H1 (cell line): ENCODE data around the gene STXBP5L. TPM values are rescaled to one million over a fixed set of nuclear protein-coding genes. Genes with fewer than 3 reads are reported as not detected.

Experiments used
- CTCF ChIA-PET: fragments of 300-600 bp; sonication (Branson Sonifier 250); formaldehyde crosslinking; loops from one replicate; lab custom pipeline; 2021; ENCODE audit not compliant: partially characterized antibody; lab: Charles Lee
- POLR2A ChIA-PET: fragments of 300-600 bp; sonication (Branson Sonifier 250); formaldehyde crosslinking; loops from one replicate; lab custom pipeline; 2021; ENCODE audit warnings: inconsistent platforms; ENCODE audit not compliant: partially characterized antibody; lab: Charles Lee
- DNase-seq, 2 experiments: peaks; one replicate each; pipeline versions ENCODE4 v3.0.0 to v3.0.0-alpha.2; 2010 to 2022; ENCODE audit warnings: low spot score in 2 of 2, low read depth in 1 of 2, mixed read lengths in 1 of 2
- FAIRE-seq: peaks from 2 replicates; lab custom pipeline; 2011; peaks lifted over from hg19 to GRCh38; lab: Jason Lieb, UNC
- H2AFZ ChIP-seq: 2 replicates; pipeline ENCODE4 v1.8.1; 2012; ENCODE audit warnings: low read length, inconsistent platforms
- H2AK5ac ChIP-seq: 2 replicates; pipeline ENCODE4 v1.6.1; 2013; ENCODE audit warnings: low read depth, low read length
- H2BK120ac ChIP-seq: replicated peaks from 2 replicates; pipeline ENCODE3; 2013; ENCODE audit warnings: low read depth, low read length, inconsistent platforms
- H2BK12ac ChIP-seq: 2 replicates; pipeline ENCODE4 v1.6.1; 2013; ENCODE audit warnings: low read depth, low read length
- H2BK15ac ChIP-seq: 2 replicates; pipeline ENCODE4 v1.6.1; 2013; ENCODE audit warnings: low read length
- H2BK20ac ChIP-seq: 2 replicates; pipeline ENCODE4 v1.6.1; 2013; ENCODE audit warnings: low read length
- H2BK5ac ChIP-seq: 2 replicates; pipeline ENCODE4 v1.6.1; 2013; ENCODE audit warnings: low read depth, low read length
- H3K14ac ChIP-seq: 2 replicates; pipeline ENCODE4 v1.6.1; 2013; ENCODE audit warnings: inconsistent platforms; ENCODE audit not compliant: insufficient read length
- H3K18ac ChIP-seq: 2 replicates; pipeline ENCODE4 v1.6.1; 2013; ENCODE audit warnings: low read length; ENCODE audit errors: extremely low read depth
- H3K23ac ChIP-seq: 2 replicates; pipeline ENCODE4 v1.6.1; 2013; ENCODE audit warnings: inconsistent platforms; ENCODE audit not compliant: insufficient read length
- H3K23me2 ChIP-seq: 2 replicates; pipeline ENCODE4 v1.6.1; 2013; ENCODE audit warnings: low read depth, low read length
- H3K27ac ChIP-seq: 2 replicates; pipeline ENCODE4 v1.6.1; 2011; ENCODE audit warnings: low read depth, low read length, inconsistent platforms
- H3K27me3 ChIP-seq, 4 experiments: replicated peaks in 1 of 4; 1 replicate in 1 of 4; 2 replicates in 3 of 4; pipeline versions ENCODE4 v1.6.1 to v1.8.1; 2011 to 2013; ENCODE audit warnings: low read length in 3 of 4, mild to moderate bottlenecking in 3 of 4, inconsistent platforms in 2 of 4, mixed read lengths in 2 of 4, moderate library complexity in 1 of 4; ENCODE audit not compliant: control insufficient read depth in 3 of 4, insufficient read depth in 3 of 4; ENCODE audit errors: extremely low read depth in 1 of 4
- H3K36me3 ChIP-seq, 4 experiments: 2 replicates each; pipeline versions ENCODE4 v1.6.1 to v1.8.1; 2011 to 2013; ENCODE audit warnings: mild to moderate bottlenecking in 4 of 4, low read length in 3 of 4, moderate library complexity in 2 of 4, control low read depth in 1 of 4, inconsistent platforms in 1 of 4; ENCODE audit not compliant: insufficient read depth in 4 of 4, control insufficient read depth in 2 of 4
- H3K4ac ChIP-seq: replicated peaks from 2 replicates; pipeline ENCODE3; 2013; ENCODE audit warnings: low read length, low read depth, mixed read lengths, inconsistent platforms; ENCODE audit not compliant: insufficient read length
- H3K4me1 ChIP-seq, 4 experiments: replicated peaks in 1 of 4; 1 replicate in 1 of 4; 2 replicates in 3 of 4; pipeline versions ENCODE4 v1.6.1 to v1.8.1; 2011 to 2013; ENCODE audit warnings: low read length in 3 of 4, inconsistent platforms in 2 of 4, mixed read lengths in 1 of 4; ENCODE audit not compliant: insufficient read depth in 4 of 4, control insufficient read depth in 3 of 4
- H3K4me2 ChIP-seq, 2 experiments: 2 replicates each; pipeline versions ENCODE4 v1.6.1 to v1.8.1; 2011 to 2013; ENCODE audit warnings: low read depth in 2 of 2, low read length in 2 of 2, control low read depth in 1 of 2, inconsistent platforms in 1 of 2, mild to moderate bottlenecking in 1 of 2; ENCODE audit not compliant: insufficient read depth in 1 of 2
- H3K4me3 ChIP-seq, 4 experiments: fragments of 200-600, 300-600 bp in 1 of 4; sonication (generic), shearing (Covaris generic), sonication (Bioruptor Twin) in 1 of 4; 2 replicates each; pipeline versions ENCODE4 v1.5.1 to v1.8.1; 2011 to 2016; ENCODE audit warnings: low read length in 4 of 4, low read depth in 3 of 4, control low read depth in 2 of 4, inconsistent platforms in 2 of 4, mild to moderate bottlenecking in 2 of 4, mixed read lengths in 1 of 4, moderate library complexity in 1 of 4; ENCODE audit not compliant: insufficient read depth in 2 of 4; ENCODE audit errors: extremely low read depth in 1 of 4
- H3K56ac ChIP-seq: replicated peaks from 2 replicates; pipeline ENCODE3; 2013; ENCODE audit warnings: low read depth, mild to moderate bottlenecking, mixed read lengths, low read length, inconsistent platforms; ENCODE audit not compliant: insufficient read length
- H3K79me1 ChIP-seq: 2 replicates; pipeline ENCODE4 v1.6.1; 2013; ENCODE audit warnings: low read depth, low read length, control low read depth
- H3K79me2 ChIP-seq, 2 experiments: 2 replicates each; pipeline versions ENCODE4 v1.6.1 to v1.8.1; 2012 to 2013; ENCODE audit warnings: low read length in 2 of 2, mild to moderate bottlenecking in 2 of 2, inconsistent platforms in 1 of 2; ENCODE audit not compliant: insufficient read depth in 2 of 2, control insufficient read depth in 1 of 2
- H3K9ac ChIP-seq, 4 experiments: replicated peaks in 1 of 4; 1 replicate in 1 of 4; 2 replicates in 3 of 4; pipeline versions ENCODE4 v1.6.1 to v1.8.1; 2011 to 2013; ENCODE audit warnings: low read depth in 3 of 4, low read length in 3 of 4, control low read depth in 2 of 4, mild to moderate bottlenecking in 2 of 4, moderate library complexity in 2 of 4, inconsistent platforms in 1 of 4; ENCODE audit errors: extremely low read depth in 1 of 4
- H3K9me3 ChIP-seq, 2 experiments: 2 replicates each; pipeline versions ENCODE4 v1.6.1 to v1.8.1; 2012 to 2013; ENCODE audit warnings: mild to moderate bottlenecking in 2 of 2, moderate library complexity in 2 of 2, control low read depth in 1 of 2, inconsistent platforms in 1 of 2, low read depth in 1 of 2, low read length in 1 of 2, mixed read lengths in 1 of 2; ENCODE audit not compliant: insufficient read depth in 2 of 2
- H4K20me1 ChIP-seq, 2 experiments: replicated peaks in 1 of 2; 2 replicates each; pipeline versions ENCODE3 to v1.8.1; 2011 to 2013; ENCODE audit warnings: inconsistent platforms in 2 of 2, low read length in 2 of 2, mild to moderate bottlenecking in 1 of 2; ENCODE audit not compliant: insufficient read depth in 2 of 2, control insufficient read depth in 1 of 2
- H4K5ac ChIP-seq: 2 replicates; pipeline ENCODE4 v1.6.1; 2013; ENCODE audit warnings: low read length, low read depth, mixed read lengths, inconsistent platforms; ENCODE audit not compliant: insufficient read length
- H4K8ac ChIP-seq: 2 replicates; pipeline ENCODE4 v1.8.0; 2013; ENCODE audit warnings: mild to moderate bottlenecking, moderate library complexity, low read length, inconsistent platforms; ENCODE audit not compliant: insufficient read depth; ENCODE audit errors: extremely low read depth
- H4K91ac ChIP-seq: replicated peaks from 2 replicates; pipeline ENCODE3; 2013; ENCODE audit warnings: low read length, mixed read lengths, inconsistent platforms; ENCODE audit not compliant: insufficient read length
- ASH2L ChIP-seq: fragments of 200-600, 300-600 bp; sonication (generic); IDR thresholded peaks from one replicate; pipeline ENCODE4 v1.7.1; 2017; ENCODE audit warnings: low read length
- BACH1 ChIP-seq: IDR thresholded peaks from 2 replicates; pipeline ENCODE4 v1.6.1; 2012; ENCODE audit warnings: low read length, improper control_type of control experiment
- CTBP2 ChIP-seq: IDR thresholded peaks from 2 replicates; pipeline ENCODE4 v1.7.0; 2011; ENCODE audit warnings: borderline replicate concordance, mild to moderate bottlenecking, moderate library complexity, mixed read lengths, low read length; ENCODE audit not compliant: insufficient read depth, insufficient read length
- JUND ChIP-seq: IDR thresholded peaks from 2 replicates; pipeline ENCODE4 v1.6.1; 2011; ENCODE audit warnings: mild to moderate bottlenecking, improper control_type of control experiment, low read length
- SIN3A ChIP-seq, 2 experiments: IDR thresholded peaks in 1 of 2; conservative IDR thresholded peaks in 1 of 2; 2 replicates each; pipeline ENCODE4 v1.6.1; 2011 to 2012; ENCODE audit warnings: low read length in 2 of 2, improper control_type of control experiment in 1 of 2, low read depth in 1 of 2, mild to moderate bottlenecking in 1 of 2
- SUZ12 ChIP-seq: fragments of 200-600 bp; sonication (generic); IDR thresholded peaks from 2 replicates; pipeline ENCODE4 v1.6.1; 2012; ENCODE audit warnings: mild to moderate bottlenecking, inconsistent platforms, low read length, moderate library complexity, mixed read lengths
- polyA plus RNA-seq, 7 experiments: library from polyadenylated mRNA; depleted of rRNA in 3 of 7; stranded (reverse) in 5 of 7; unstranded in 2 of 7; fragments of >200 nt in 5 of 7; fragments of 200-250 nt in 2 of 7; gene quantifications; 1 replicate in 5 of 7; 2 replicates in 1 of 7; 4 replicates in 1 of 7; pipeline versions ENCODE4 v1.2.1 to v1.2.3, GENCODE V29; 2011 to 2013; ENCODE audit warnings: missing spikeins in 2 of 7, mixed read lengths in 2 of 7
- total RNA-seq: library from RNA; stranded (reverse); fragmentation: NEBNext Ultra II Directional; extraction: Animal tissue kit (Norgen Biotek cat#: 25700); gene quantifications from 2 replicates; pipeline ENCODE4 v1.2.1, GENCODE V29; 2021
- TF ChIP-seq, protein P1 (sequence below), 3 experiments: IDR thresholded peaks; 1 replicate in 2 of 3; 2 replicates in 1 of 3; pipeline versions ENCODE4 v1.5.1 to v1.6.1; 2011; ENCODE audit warnings: low read length in 3 of 3, mild to moderate bottlenecking in 3 of 3, inconsistent platforms in 2 of 3, low read depth in 1 of 3, moderate library complexity in 1 of 3; ENCODE audit not compliant: insufficient read depth in 1 of 3; ENCODE audit errors: control extremely low read depth in 1 of 3

Gene STXBP5L
- total and polyA plus RNA-seq, 2 of the 8 experiments (the other 6 are each of a cell fraction or from before 2014, with no cell fraction given), result 2.0 to 6.0 TPM

GRCh38 chr3:121295979-121296378 lies 388.0 kb downstream of the STXBP5L start:
- no peaks in the 10 kb centered on the region for H3K27me3 ChIP-seq
- H3K4ac ChIP-seq, result no peak overlapping the region
- H4K20me1 ChIP-seq, result no peaks in the 10 kb centered on the region
- no peak overlapping the region for H2AK5ac ChIP-seq
- no peaks in the 10 kb centered on the region for H3K79me2 ChIP-seq
- no peak overlapping the region for H3K14ac ChIP-seq
- FAIRE-seq (no peak), DNase-seq (no peak)
- no peak overlapping the region for H3K18ac ChIP-seq
- no peak overlapping the region for H2BK15ac ChIP-seq
- no peak overlapping the region for H2BK12ac ChIP-seq
- H3K23ac ChIP-seq, result no peak overlapping the region
- H4K91ac ChIP-seq, result no peak overlapping the region
- H3K56ac ChIP-seq, result no peak overlapping the region
- H3K4me3 ChIP-seq, result no peak overlapping the region
- no peak for TF ChIP-seq SIN3A (conservative IDR thresholded peaks at IDR 0.05 in 1 of 2, IDR thresholded peaks at IDR 0.05 in 1 of 2; ENCODE audit: low read depth in 1 of 2, low read length in 2 of 2)
- TF ChIP-seq ASH2L, result no peak
- TF ChIP-seq CTBP2, result no peak
- no peak for TF ChIP-seq SUZ12
- TF ChIP-seq, protein P1, sequence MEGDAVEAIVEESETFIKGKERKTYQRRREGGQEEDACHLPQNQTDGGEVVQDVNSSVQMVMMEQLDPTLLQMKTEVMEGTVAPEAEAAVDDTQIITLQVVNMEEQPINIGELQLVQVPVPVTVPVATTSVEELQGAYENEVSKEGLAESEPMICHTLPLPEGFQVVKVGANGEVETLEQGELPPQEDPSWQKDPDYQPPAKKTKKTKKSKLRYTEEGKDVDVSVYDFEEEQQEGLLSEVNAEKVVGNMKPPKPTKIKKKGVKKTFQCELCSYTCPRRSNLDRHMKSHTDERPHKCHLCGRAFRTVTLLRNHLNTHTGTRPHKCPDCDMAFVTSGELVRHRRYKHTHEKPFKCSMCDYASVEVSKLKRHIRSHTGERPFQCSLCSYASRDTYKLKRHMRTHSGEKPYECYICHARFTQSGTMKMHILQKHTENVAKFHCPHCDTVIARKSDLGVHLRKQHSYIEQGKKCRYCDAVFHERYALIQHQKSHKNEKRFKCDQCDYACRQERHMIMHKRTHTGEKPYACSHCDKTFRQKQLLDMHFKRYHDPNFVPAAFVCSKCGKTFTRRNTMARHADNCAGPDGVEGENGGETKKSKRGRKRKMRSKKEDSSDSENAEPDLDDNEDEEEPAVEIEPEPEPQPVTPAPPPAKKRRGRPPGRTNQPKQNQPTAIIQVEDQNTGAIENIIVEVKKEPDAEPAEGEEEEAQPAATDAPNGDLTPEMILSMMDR (IDR thresholded peaks at IDR 0.05; ENCODE audit: control extremely low read depth in 1 of 3, insufficient read depth in 1 of 3, low read depth in 1 of 3, low read length in 3 of 3), result no peak
- TF ChIP-seq JUND, result no peak
- TF ChIP-seq BACH1, result no peak
- H2BK20ac ChIP-seq, result no peak overlapping the region
- H2AFZ ChIP-seq, result no peak overlapping the region
- H3K79me1 ChIP-seq, result no peaks in the 10 kb centered on the region
- ChIA-PET CTCF (no interaction called here), POLR2A (interaction anchor here (0.5 kb wide), 1 partner anchor 9 kb away, joined by 3 read pairs; no protein-coding TSS in a partner anchor)
- no peaks in the 10 kb centered on the region; the same call in 1 of the 2 replicates for H3K23me2 ChIP-seq
- H2BK5ac ChIP-seq, result no peak overlapping the region
- no peak overlapping the region for H3K27ac ChIP-seq
- no peak overlapping the region for H3K9ac ChIP-seq
- no peak overlapping the region for H3K4me2 ChIP-seq
- H4K5ac ChIP-seq, result no peak overlapping the region
- no peaks in the 10 kb centered on the region for H3K36me3 ChIP-seq
- no peak overlapping the region for H4K8ac ChIP-seq
- no peaks in the 10 kb centered on the region for H3K4me1 ChIP-seq
- no peak overlapping the region for H2BK120ac ChIP-seq
- no peaks in the 10 kb centered on the region for H3K9me3 ChIP-seq
